Sigmoid colon (tissue), 3 donors: ENCODE measurements around the gene ZMPSTE24.

Experiments used
- CTCF ChIP-seq, 4 experiments: fragments of 450-650 bp in 3 of 4; fragments of 200-600 bp in 1 of 4; IDR thresholded peaks; one replicate each; pipeline ENCODE4 v1.5.1; 2016 to 2019; ENCODE audit warnings: antibody characterized with exemption in 4 of 4, mild to moderate bottlenecking in 3 of 4, moderate library complexity in 2 of 4
- POLR2A ChIP-seq, 2 donors: fragments of 450-650 bp; IDR thresholded peaks; one replicate each; pipeline ENCODE4 v1.6.1; 2016; ENCODE audit warnings: antibody characterized with exemption in 2 of 2, mild to moderate bottlenecking in 2 of 2, moderate library complexity in 2 of 2

GRCh38 chr1:40305451-40305850 is 47.4 kb downstream of the ZMPSTE24 start:
- no peak for TF ChIP-seq POLR2A (IDR thresholded peaks at IDR 0.05)
- no peak for TF ChIP-seq CTCF (IDR thresholded peaks at IDR 0.05)
